HepG2 (cell line): ENCODE results near the gene OSCP1. TPM values are rescaled to one million over a fixed set of nuclear protein-coding genes. Genes with fewer than 3 reads are reported as not detected.

ENCODE experiments used
- ATAC-seq: fragments of 200-7000 bp; cut with Tn5 transposase; 3 replicates; pipeline ENCODE4 v1.9.1; 2020; ENCODE audit warnings: mild to moderate bottlenecking, moderate library complexity
- BruUV-seq: library from RNA; stranded (reverse); fragments of 400-500 nt; replicated peaks from 2 replicates; lab custom pipeline; 2021; lab: Mats Ljungman, UMichigan
- CTCF ChIA-PET: fragments of 300-600 bp; formaldehyde crosslinking; extraction: SDS; loops from one replicate; lab custom pipeline; 2021; ENCODE audit warnings: low total read pairs, inconsistent platforms, low intra/inter-chr PET ratio; lab: Yijun Ruan, JAX
- POLR2A ChIA-PET: fragments of 350-600 bp; sonication (Branson Sonifier 250); formaldehyde crosslinking; loops from one replicate; lab custom pipeline; 2020; ENCODE audit warnings: antibody characterized with exemption, inconsistent platforms; lab: Yijun Ruan, JAX
- DNase-seq: peaks from one replicate; pipeline ENCODE4 v3.0.0-alpha.2; 2015; ENCODE audit warnings: low spot score
- FAIRE-seq: peaks from 3 replicates; lab custom pipeline; 2011; peaks lifted over from hg19 to GRCh38; lab: Jason Lieb, UNC
- H2AFZ ChIP-seq: one replicate; pipeline ENCODE4 v1.6.1; 2011; ENCODE audit warnings: low read length, inconsistent platforms
- H3K27ac ChIP-seq: fragments of 300-600 bp; 3 replicates; pipeline ENCODE4 v1.8.0; 2011; ENCODE audit warnings: mixed run types, mild to moderate bottlenecking, mixed read lengths, low read length, inconsistent platforms; ENCODE audit not compliant: insufficient read depth; ENCODE audit errors: extremely low read length
- H3K27me3 ChIP-seq, 2 experiments: fragments of 200-600 bp in 1 of 2; 2 replicates in 1 of 2; 3 replicates in 1 of 2; pipeline versions ENCODE4 v1.6.0 to v1.8.0; 2011; ENCODE audit warnings: low read length in 2 of 2, mild to moderate bottlenecking in 2 of 2, moderate library complexity in 2 of 2, inconsistent platforms in 1 of 2; ENCODE audit not compliant: insufficient read depth in 2 of 2, control insufficient read depth in 1 of 2
- H3K36me3 ChIP-seq, 2 experiments: fragments of 200-600 bp in 1 of 2; replicated peaks in 1 of 2; 2 replicates in 1 of 2; 3 replicates in 1 of 2; pipeline versions ENCODE4 v1.5.1 to v1.8.0; 2011; ENCODE audit warnings: low read length in 2 of 2, inconsistent platforms in 1 of 2; ENCODE audit not compliant: insufficient read depth in 2 of 2, control insufficient read depth in 1 of 2
- H3K4me1 ChIP-seq: 2 replicates; pipeline ENCODE4 v1.5.1; 2012; ENCODE audit warnings: low read length, inconsistent platforms; ENCODE audit not compliant: insufficient read depth
- H3K4me2 ChIP-seq: 2 replicates; pipeline ENCODE4 v1.6.0; 2011; ENCODE audit warnings: low read depth, low read length, inconsistent platforms
- H3K4me3 ChIP-seq, 3 experiments: fragments of 200-600 bp in 1 of 3; sonication (generic), shearing (Covaris generic) in 1 of 3; replicated peaks in 1 of 3; 2 replicates each; pipeline ENCODE4 v1.5.1; 2011 to 2016; ENCODE audit warnings: low read length in 3 of 3, inconsistent platforms in 2 of 3, low read depth in 2 of 3, mild to moderate bottlenecking in 2 of 3, control low read depth in 1 of 3, mixed read lengths in 1 of 3; ENCODE audit not compliant: insufficient read depth in 1 of 3
- H3K79me2 ChIP-seq: one replicate; pipeline ENCODE4 v1.6.1; 2011; ENCODE audit warnings: low read length, inconsistent platforms; ENCODE audit not compliant: insufficient read depth
- H3K9ac ChIP-seq: 2 replicates; pipeline ENCODE4 v1.6.0; 2011; ENCODE audit warnings: mild to moderate bottlenecking, low read depth, low read length, inconsistent platforms; ENCODE audit not compliant: insufficient read depth
- H3K9me3 ChIP-seq: 2 replicates; pipeline ENCODE4 v1.5.1; 2012; ENCODE audit warnings: mild to moderate bottlenecking, low read length
- H4K20me1 ChIP-seq: 2 replicates; pipeline ENCODE4 v1.6.0; 2011; ENCODE audit warnings: inconsistent platforms, mild to moderate bottlenecking, low read length, moderate library complexity; ENCODE audit not compliant: insufficient read depth
- GPN1 ChIP-seq: sonication (generic); formaldehyde crosslinking; IDR thresholded peaks from 2 replicates; pipeline ENCODE4 v1.5.1; 2020; ENCODE audit warnings: missing genetic modification reagents, borderline replicate concordance
- KLF6 ChIP-seq: IDR thresholded peaks from 2 replicates; pipeline ENCODE4 v1.8.0; 2016; ENCODE audit warnings: missing biosample characterization, missing genetic modification reagents
- MIER3 ChIP-seq: IDR thresholded peaks from 2 replicates; pipeline ENCODE4 v1.6.1; 2016; ENCODE audit warnings: missing compliant biosample characterization, borderline replicate concordance
- MTF1 ChIP-seq: sonication (generic); formaldehyde crosslinking; IDR thresholded peaks from 2 replicates; pipeline ENCODE4 v1.5.0; 2020; ENCODE audit warnings: missing genetic modification reagents
- RFX1 ChIP-seq: fragments of 450-650 bp; IDR thresholded peaks from 2 replicates; pipeline ENCODE4 v1.6.1; 2017
- RFX5 ChIP-seq: IDR thresholded peaks from 2 replicates; pipeline ENCODE4 v1.6.1; 2011; ENCODE audit warnings: low read depth, low read length, improper control_type of control experiment
- STAG1 ChIP-seq: sonication (generic); formaldehyde crosslinking; IDR thresholded peaks from 2 replicates; pipeline ENCODE4 v1.4.0; 2020; ENCODE audit warnings: missing genetic modification reagents
- ZGPAT ChIP-seq: IDR thresholded peaks from 2 replicates; pipeline ENCODE4 v1.6.1; 2016; ENCODE audit warnings: mild to moderate bottlenecking
- ZNF205 ChIP-seq: IDR thresholded peaks from 2 replicates; pipeline ENCODE4 v1.6.1; 2018; ENCODE audit warnings: missing biosample characterization, missing genetic modification reagents
- ZNF451 ChIP-seq: sonication (generic); formaldehyde crosslinking; IDR thresholded peaks from 2 replicates; pipeline ENCODE4 v1.5.0; 2020; ENCODE audit warnings: mild to moderate bottlenecking, missing genetic modification reagents
- ZNF589 ChIP-seq: sonication (generic); formaldehyde crosslinking; conservative IDR thresholded peaks from 2 replicates; pipeline ENCODE4 v1.8.0; 2022; ENCODE audit warnings: mild to moderate bottlenecking, moderate library complexity, missing genetic modification reagents
- ZNF704 ChIP-seq: sonication (generic); formaldehyde crosslinking; IDR thresholded peaks from 2 replicates; pipeline ENCODE4 v1.8.1; 2023; ENCODE audit warnings: mild to moderate bottlenecking, inconsistent platforms, moderate library complexity, missing genetic modification reagents, borderline replicate concordance
- ZNF749 ChIP-seq: sonication (generic); formaldehyde crosslinking; IDR thresholded peaks from 2 replicates; pipeline ENCODE4 v1.8.0; 2022; ENCODE audit warnings: mild to moderate bottlenecking, missing genetic modification reagents, moderate library complexity, borderline replicate concordance
- WGBS: methylation state at CpG from one replicate; pipeline ENCODE4 v1.1.6; 2017; ENCODE audit warnings: low lambda C conversion rate; 5-methylcytosine and 5-hydroxymethylcytosine counted together
- in situ Hi-C: cut with HindIII; loops from 2 replicates; pipeline ENCODE4 v1.10.0; 2017; ENCODE audit warnings: low pct_unique_long_range_greater_than_20kb; ENCODE audit not compliant: extremely low pct_ligation_motif_present
- intact Hi-C: fragments of 100-400 bp; cut with micrococcal nuclease; formaldehyde crosslinking; loops from one replicate; pipeline ENCODE4 v1.10.0; 2022; ENCODE audit not compliant: unreplicated experiment
- polyA plus RNA-seq, 8 experiments: library from polyadenylated mRNA; depleted of rRNA in 3 of 8; stranded (reverse) in 7 of 8; unstranded in 1 of 8; fragments of >200 nt; fragmentation: Illumina TruSeq in 4 of 8; extraction: Trizol in 4 of 8; gene quantifications; 2 replicates each; pipeline versions ENCODE4 v1.2.1 to v1.2.3, GENCODE V29; 2011 to 2016; ENCODE audit warnings: low read depth in 4 of 8, missing spikeins in 1 of 8, mixed read lengths in 1 of 8; ENCODE audit not compliant: insufficient read depth in 1 of 8
- total RNA-seq, 5 experiments: library from RNA; depleted of rRNA; stranded (reverse); fragments of >200 nt; fragmentation: Illumina TruSeq; extraction: Trizol; gene quantifications; 2 replicates each; pipeline ENCODE4 v1.2.3, GENCODE V29; 2016; ENCODE audit warnings: low read depth in 1 of 5
- TF ChIP-seq, protein P1 (sequence below): sonication (generic); formaldehyde crosslinking; IDR thresholded peaks from 2 replicates; pipeline ENCODE4 v1.4.0; 2020; ENCODE audit warnings: missing genetic modification reagents, low read depth, mild to moderate bottlenecking, borderline replicate concordance
- TF ChIP-seq, protein P2 (sequence below): sonication (generic); formaldehyde crosslinking; IDR thresholded peaks from 2 replicates; pipeline ENCODE4 v1.9.0; 2021; ENCODE audit warnings: missing genetic modification reagents, mild to moderate bottlenecking, borderline replicate concordance

Gene OSCP1
- total and polyA plus RNA-seq, 2 of the 13 experiments (the other 11 are each of a cell fraction or from before 2014, with no cell fraction given), result 0.60 to 0.84 TPM

DNA sequence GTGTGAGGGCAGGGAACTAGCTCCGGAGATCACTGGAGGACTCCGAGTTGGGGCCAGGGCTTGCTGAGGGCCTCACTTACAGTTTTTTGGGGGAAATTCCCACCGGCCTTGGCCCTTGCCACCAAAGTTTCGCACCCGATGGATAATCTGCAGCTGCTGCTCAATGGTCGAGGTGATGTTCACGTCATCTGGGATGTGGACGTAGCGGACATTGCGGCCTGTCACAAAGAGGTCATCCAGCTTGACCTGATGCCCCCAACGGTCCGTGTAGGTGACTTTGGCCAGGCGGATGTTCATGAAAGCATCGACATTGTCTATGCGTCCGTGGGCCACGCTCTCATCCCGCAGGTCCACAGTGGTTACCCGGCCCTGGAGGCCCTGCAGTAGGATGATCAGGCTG, 56.6 kb downstream of the OSCP1 start:
- Histone ChIP-seq H3K27me3 (no peaks in the 10 kb centered on the region; a peak in 1 of 5 replicates), H4K20me1 (no peaks in the 10 kb centered on the region), H3K36me3 (peaks cover 5 to 29% of the 10 kb centered on the region in 2 experiments; a peak in 4 of 5 replicates), H3K4me2 (no peak overlapping the region), H3K27ac (no peak overlapping the region), H3K9ac (no peak overlapping the region), H3K9me3 (no peaks in the 10 kb centered on the region), H3K4me3 (no peak overlapping the region), H3K4me1 (peaks cover 17% of the 10 kb centered on the region), H3K79me2 (peaks cover 15% of the 10 kb centered on the region), H2AFZ (no peak overlapping the region)
- POLR2A ChIA-PET, result no interaction called here
- 100% methylated on average over 5 of the region's 19 CpGs for WGBS
- no peak for FAIRE-seq
- intact Hi-C loops (no loop called here), in situ Hi-C loops (no loop called here)
- no peak for DNase-seq
- ATAC-seq, result no peak
- no TSS peak for BruUV-seq
- TF ChIP-seq MIER3 (CRISPR knock-in tag), result no peak
- TF ChIP-seq STAG1 (CRISPR knock-in tag), result no peak
- no peak for TF ChIP-seq MTF1
- TF ChIP-seq ZNF451 (CRISPR knock-in tag), result no peak
- TF ChIP-seq, protein P1, sequence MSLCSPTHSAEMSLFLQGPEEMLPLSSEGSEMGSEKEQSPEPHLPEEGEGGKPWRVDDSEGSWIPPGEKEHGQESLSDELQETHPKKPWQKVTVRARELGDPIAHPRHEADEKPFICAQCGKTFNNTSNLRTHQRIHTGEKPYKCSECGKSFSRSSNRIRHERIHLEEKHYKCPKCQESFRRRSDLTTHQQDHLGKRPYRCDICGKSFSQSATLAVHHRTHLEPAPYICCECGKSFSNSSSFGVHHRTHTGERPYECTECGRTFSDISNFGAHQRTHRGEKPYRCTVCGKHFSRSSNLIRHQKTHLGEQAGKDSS (CRISPR knock-in tag), result no peak
- TF ChIP-seq ZGPAT (CRISPR knock-in tag), result no peak
- TF ChIP-seq, protein P2, sequence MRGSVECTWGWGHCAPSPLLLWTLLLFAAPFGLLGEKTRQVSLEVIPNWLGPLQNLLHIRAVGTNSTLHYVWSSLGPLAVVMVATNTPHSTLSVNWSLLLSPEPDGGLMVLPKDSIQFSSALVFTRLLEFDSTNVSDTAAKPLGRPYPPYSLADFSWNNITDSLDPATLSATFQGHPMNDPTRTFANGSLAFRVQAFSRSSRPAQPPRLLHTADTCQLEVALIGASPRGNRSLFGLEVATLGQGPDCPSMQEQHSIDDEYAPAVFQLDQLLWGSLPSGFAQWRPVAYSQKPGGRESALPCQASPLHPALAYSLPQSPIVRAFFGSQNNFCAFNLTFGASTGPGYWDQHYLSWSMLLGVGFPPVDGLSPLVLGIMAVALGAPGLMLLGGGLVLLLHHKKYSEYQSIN, result no peak
- TF ChIP-seq RFX5, result no peak
- TF ChIP-seq GPN1 (CRISPR knock-in tag), result no peak
- TF ChIP-seq ZNF205 (CRISPR knock-in tag), result no peak
- TF ChIP-seq ZNF749 (CRISPR knock-in tag), result no peak
- TF ChIP-seq KLF6 (CRISPR knock-in tag), result no peak
- TF ChIP-seq ZNF704 (CRISPR knock-in tag), result no peak
- TF ChIP-seq RFX1, result no peak
- TF ChIP-seq ZNF589 (CRISPR knock-in tag), result no peak
- CTCF ChIA-PET, result no interaction called here
